Measurements from ENCODE around the gene TGM5.
A peak's percentile ranks its signal among the peaks of the same experiment; 100 is the strongest.

TGM5 gene

GRCh38 chr15:43251185-43251870, 15.4 kb downstream of the TGM5 start:
- H3K27ac ChIP-seq (ENCODE audit: low read length, poor library complexity, severe bottlenecking), result no peak overlapping the region
- no peaks in the 10 kb centered on the region for H3K79me1 ChIP-seq (replicated peaks; ENCODE audit: low read length, poor library complexity, severe bottlenecking)
- no peak overlapping the region for H2BK5ac ChIP-seq (ENCODE audit: low read depth, low read length, poor library complexity, severe bottlenecking)
- no peak overlapping the region for H2BK120ac ChIP-seq (ENCODE audit: low read depth, low read length)
- peaks cover 15% of the 10 kb centered on the region for H3K4me1 ChIP-seq (ENCODE audit: control insufficient read depth, insufficient read depth, low read depth, low read length)
- H3K4me2 ChIP-seq (ENCODE audit: low read length, poor library complexity, severe bottlenecking), result no peak overlapping the region
- H3K23ac ChIP-seq (ENCODE audit: low read length in 2 of 2), result no peak overlapping the region
- H3K9me3 ChIP-seq (ENCODE audit: control insufficient read depth, low read length), result no peaks in the 10 kb centered on the region
- H3K9ac ChIP-seq (ENCODE audit: low read length), result no peak overlapping the region
- no peaks in the 10 kb centered on the region for H3K36me3 ChIP-seq (ENCODE audit: control insufficient read depth in 1 of 2, insufficient read depth in 2 of 2, low read depth in 1 of 2, low read length in 2 of 2)
- H2BK15ac ChIP-seq (ENCODE audit: low read depth, poor library complexity, severe bottlenecking), result no peak overlapping the region
- no peak overlapping the region for H2AK5ac ChIP-seq (ENCODE audit: low read length, severe bottlenecking)
- H4K8ac ChIP-seq (ENCODE audit: low read length), result no peak overlapping the region
- H3K14ac ChIP-seq (ENCODE audit: low read length in 2 of 2), result no peak overlapping the region
- H2BK12ac ChIP-seq (ENCODE audit: low read length in 2 of 2), result no peak overlapping the region
- H4K91ac ChIP-seq (ENCODE audit: low read length), result no peak overlapping the region
- no peak for DNase-seq
- 83% methylated on average over 7 of the region's 8 CpGs for WGBS
- H2AFZ ChIP-seq (ENCODE audit: low read depth, low read length), result no peak overlapping the region
- H3K18ac ChIP-seq (ENCODE audit: low read depth in 1 of 2, low read length in 2 of 2), result no peak overlapping the region
- peaks cover 0 to 49% of the 10 kb centered on the region in 2 experiments for H3K27me3 ChIP-seq (ENCODE audit: control insufficient read depth in 1 of 2, insufficient read depth in 1 of 2, low read length in 2 of 2)
- no peak overlapping the region for H3K4me3 ChIP-seq (ENCODE audit: insufficient read depth in 1 of 2, low read depth in 1 of 2, low read length in 2 of 2)
- no peak overlapping the region for H3K4ac ChIP-seq (ENCODE audit: low read depth in 1 of 2, low read length in 2 of 2)

GRCh38 chr15:43250785-43251184, 15.9 kb downstream of the TGM5 start:
- Histone ChIP-seq H2BK12ac (ENCODE audit: low read length in 2 of 2) (no peak overlapping the region), H3K36me3 (ENCODE audit: control insufficient read depth in 1 of 2, insufficient read depth in 2 of 2, low read depth in 1 of 2, low read length in 2 of 2) (no peaks in the 10 kb centered on the region), H3K4ac (ENCODE audit: low read depth in 1 of 2, low read length in 2 of 2) (no peak overlapping the region), H2BK15ac (ENCODE audit: low read depth, poor library complexity, severe bottlenecking) (no peak overlapping the region), H3K14ac (ENCODE audit: low read length in 2 of 2) (no peak overlapping the region), H3K27ac (ENCODE audit: low read length, poor library complexity, severe bottlenecking) (no peak overlapping the region), H3K23ac (ENCODE audit: low read length in 2 of 2) (no peak overlapping the region), H3K4me3 (ENCODE audit: insufficient read depth in 1 of 2, low read depth in 1 of 2, low read length in 2 of 2) (no peak overlapping the region), H4K8ac (ENCODE audit: low read length) (no peak overlapping the region), H2BK5ac (ENCODE audit: low read depth, low read length, poor library complexity, severe bottlenecking) (no peak overlapping the region), H4K91ac (ENCODE audit: low read length) (no peak overlapping the region), H2AK5ac (ENCODE audit: low read length, severe bottlenecking) (no peak overlapping the region), H3K79me1 (replicated peaks; ENCODE audit: low read length, poor library complexity, severe bottlenecking) (no peaks in the 10 kb centered on the region), H3K4me1 (ENCODE audit: control insufficient read depth, insufficient read depth, low read depth, low read length) (peaks cover 15% of the 10 kb centered on the region), H3K9me3 (ENCODE audit: control insufficient read depth, low read length) (no peaks in the 10 kb centered on the region), H3K4me2 (ENCODE audit: low read length, poor library complexity, severe bottlenecking) (no peak overlapping the region), H3K9ac (ENCODE audit: low read length) (no peak overlapping the region), H2BK120ac (ENCODE audit: low read depth, low read length) (no peak overlapping the region), H3K27me3 (ENCODE audit: control insufficient read depth in 1 of 2, insufficient read depth in 1 of 2, low read length in 2 of 2) (peaks cover 0 to 49% of the 10 kb centered on the region in 2 experiments), H2AFZ (ENCODE audit: low read depth, low read length) (no peak overlapping the region), H3K18ac (ENCODE audit: low read depth in 1 of 2, low read length in 2 of 2) (no peak overlapping the region)
- 79% methylated on average over 2 of the region's 2 CpGs for WGBS
- DNase-seq, result no peak

- H3K9me3 ChIP-seq (ENCODE audit: control insufficient read depth, low read length), result no peaks in the 10 kb centered on the region
- H2BK5ac ChIP-seq (ENCODE audit: low read depth, low read length, poor library complexity, severe bottlenecking), result no peak overlapping the region
- no peak overlapping the region for H3K9ac ChIP-seq (ENCODE audit: low read length)
- no peak overlapping the region for H3K4me3 ChIP-seq (ENCODE audit: insufficient read depth in 1 of 2, low read depth in 1 of 2, low read length in 2 of 2)
- peak; percentile 79 for DNase-seq
- H4K91ac ChIP-seq (ENCODE audit: low read length), result no peak overlapping the region
- H2BK15ac ChIP-seq (ENCODE audit: low read depth, poor library complexity, severe bottlenecking), result no peak overlapping the region
- peaks cover 0 to 39% of the 10 kb centered on the region in 2 experiments for H3K27me3 ChIP-seq (ENCODE audit: control insufficient read depth in 1 of 2, insufficient read depth in 1 of 2, low read length in 2 of 2)
- H3K27ac ChIP-seq (ENCODE audit: low read length, poor library complexity, severe bottlenecking), result peak overlapping the region; percentile 83
- peak overlapping the region in 1 of 2 experiments; percentile 20 for H3K14ac ChIP-seq (ENCODE audit: low read length in 2 of 2)
- H3K18ac ChIP-seq (ENCODE audit: low read depth in 1 of 2, low read length in 2 of 2), result peak overlapping the region in 1 of 2 experiments; percentile 23
- no peaks in the 10 kb centered on the region for H3K36me3 ChIP-seq (ENCODE audit: control insufficient read depth in 1 of 2, insufficient read depth in 2 of 2, low read depth in 1 of 2, low read length in 2 of 2)
- H2AK5ac ChIP-seq (ENCODE audit: low read length, severe bottlenecking), result no peak overlapping the region
- peaks cover 15% of the 10 kb centered on the region for H3K4me1 ChIP-seq (ENCODE audit: control insufficient read depth, insufficient read depth, low read depth, low read length)
- H3K23ac ChIP-seq (ENCODE audit: low read length in 2 of 2), result no peak overlapping the region
- no peak overlapping the region for H3K4me2 ChIP-seq (ENCODE audit: low read length, poor library complexity, severe bottlenecking)
- no peaks in the 10 kb centered on the region for H3K79me1 ChIP-seq (replicated peaks; ENCODE audit: low read length, poor library complexity, severe bottlenecking)
- WGBS, result 32% methylated on average over 5 of the region's 5 CpGs
- H4K8ac ChIP-seq (ENCODE audit: low read length), result no peak overlapping the region
- H3K4ac ChIP-seq (ENCODE audit: low read depth in 1 of 2, low read length in 2 of 2), result no peak overlapping the region
- no peak overlapping the region for H2BK12ac ChIP-seq (ENCODE audit: low read length in 2 of 2)
- H2BK120ac ChIP-seq (ENCODE audit: low read depth, low read length), result no peak overlapping the region
- H2AFZ ChIP-seq (ENCODE audit: low read depth, low read length), result no peak overlapping the region
Measured at GRCh38 chr15:43249699-43250203, 17.0 kb downstream of the TGM5 start.

GRCh38 chr15:43249236-43249635, 17.5 kb downstream of the TGM5 start:
- H3K23ac ChIP-seq (ENCODE audit: low read length in 2 of 2), result no peak overlapping the region
- no peak overlapping the region for H3K14ac ChIP-seq (ENCODE audit: low read length in 2 of 2)
- peak overlapping the region; percentile 83 for H3K27ac ChIP-seq (ENCODE audit: low read length, poor library complexity, severe bottlenecking)
- H3K4me3 ChIP-seq (ENCODE audit: insufficient read depth in 1 of 2, low read depth in 1 of 2, low read length in 2 of 2), result no peak overlapping the region
- peaks cover 2 to 34% of the 10 kb centered on the region in 2 experiments for H3K27me3 ChIP-seq (ENCODE audit: control insufficient read depth in 1 of 2, insufficient read depth in 1 of 2, low read length in 2 of 2)
- H2BK15ac ChIP-seq (ENCODE audit: low read depth, poor library complexity, severe bottlenecking), result no peak overlapping the region
- H3K9me3 ChIP-seq (ENCODE audit: control insufficient read depth, low read length), result no peaks in the 10 kb centered on the region
- H2BK120ac ChIP-seq (ENCODE audit: low read depth, low read length), result no peak overlapping the region
- no peak overlapping the region for H3K9ac ChIP-seq (ENCODE audit: low read length)
- peak overlapping the region in 1 of 2 experiments; percentile 23 for H3K18ac ChIP-seq (ENCODE audit: low read depth in 1 of 2, low read length in 2 of 2)
- H3K4ac ChIP-seq (ENCODE audit: low read depth in 1 of 2, low read length in 2 of 2), result no peak overlapping the region
- no peak overlapping the region for H2BK12ac ChIP-seq (ENCODE audit: low read length in 2 of 2)
- no peak overlapping the region for H2BK5ac ChIP-seq (ENCODE audit: low read depth, low read length, poor library complexity, severe bottlenecking)
- H3K4me2 ChIP-seq (ENCODE audit: low read length, poor library complexity, severe bottlenecking), result no peak overlapping the region
- 63% methylated on average over 2 of the region's 2 CpGs for WGBS
- no peak overlapping the region for H4K91ac ChIP-seq (ENCODE audit: low read length)
- no peak overlapping the region for H2AK5ac ChIP-seq (ENCODE audit: low read length, severe bottlenecking)
- H3K79me1 ChIP-seq (replicated peaks; ENCODE audit: low read length, poor library complexity, severe bottlenecking), result no peaks in the 10 kb centered on the region
- no peak overlapping the region for H2AFZ ChIP-seq (ENCODE audit: low read depth, low read length)
- H3K4me1 ChIP-seq (ENCODE audit: control insufficient read depth, insufficient read depth, low read depth, low read length), result peaks cover 15% of the 10 kb centered on the region
- H4K8ac ChIP-seq (ENCODE audit: low read length), result no peak overlapping the region
- H3K36me3 ChIP-seq (ENCODE audit: control insufficient read depth in 1 of 2, insufficient read depth in 2 of 2, low read depth in 1 of 2, low read length in 2 of 2), result no peaks in the 10 kb centered on the region
- no peak for DNase-seq
